ENCODE measurements around the gene PDE6B.
"Not testable (repeated sequence)": the region's sequence is repeated elsewhere in the genome, so short reads cannot be mapped to it uniquely, and the experiment has no call there.

PDE6B gene

GRCh38 chr4:669806-670559, 44.6 kb downstream of the PDE6B start:
- not testable (repeated sequence) for DNase-seq (ENCODE audit: low read depth in 2 of 2)

- no peak for DNase-seq (ENCODE audit: low read depth in 2 of 2)
These were observed 46.4 kb downstream of the PDE6B start for GRCh38 chr4:671769-672168.

- no peak for DNase-seq (ENCODE audit: low read depth in 2 of 2)
These were observed 48.1 kb downstream of the PDE6B start for GRCh38 chr4:673349-674091.

DNA sequence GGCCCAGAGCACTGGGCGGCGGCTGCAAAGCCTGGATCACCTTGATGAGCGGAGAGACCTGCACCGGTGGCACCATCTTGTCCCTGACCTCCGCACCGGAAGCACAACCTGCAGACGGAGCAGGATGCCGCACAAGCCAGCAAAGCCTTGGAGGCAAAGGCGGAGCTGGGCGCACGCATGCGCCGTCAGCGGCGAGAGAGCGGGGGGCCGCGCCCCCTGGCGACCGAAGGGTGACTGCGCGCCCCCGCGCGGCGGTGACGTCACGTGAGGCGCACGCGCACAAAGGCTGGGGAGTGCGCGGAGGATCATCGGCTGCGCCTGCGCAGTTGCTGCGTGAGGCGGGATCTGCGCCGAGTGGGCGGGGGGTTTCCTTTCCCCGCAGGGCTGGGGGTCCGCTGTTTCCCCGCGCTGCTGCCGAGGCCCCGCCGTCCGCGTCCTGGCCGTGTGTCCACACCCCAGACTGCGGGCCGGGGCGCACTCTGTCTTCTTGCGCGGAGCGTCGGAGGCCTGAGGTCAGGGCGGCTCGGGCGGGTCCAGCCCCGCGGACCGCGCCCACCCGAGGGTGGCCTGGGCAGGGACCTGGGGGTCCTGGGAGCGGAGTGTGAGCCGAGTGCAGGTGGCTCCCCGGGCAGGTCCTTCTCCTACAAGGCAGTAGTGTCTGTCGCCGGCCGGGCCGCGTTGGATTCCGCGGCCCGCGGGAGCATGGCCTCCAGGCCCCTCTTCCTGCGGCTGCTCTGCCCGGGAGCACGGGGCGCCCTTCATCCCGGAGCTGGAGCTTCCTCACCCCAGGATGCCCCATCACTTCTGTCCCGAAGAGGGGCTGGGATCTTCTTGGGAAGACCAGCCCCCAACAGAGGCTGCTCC, 49.0 kb downstream of the PDE6B start, which contains the start of the genes ATP5ME and MYL5:
TSS of gene ATP5ME (minus strand) at position 105 of the 864 bp plus-strand sequence. CDS start at position 76, 29 bp downstream.
TSS of gene MYL5 (plus strand) at position 371 of the 864 bp plus-strand sequence. CDS start 3,485 bp downstream, outside the sequence.
- DNase-seq (ENCODE audit: low read depth in 2 of 2): peak; percentile 88 to 89

DNA sequence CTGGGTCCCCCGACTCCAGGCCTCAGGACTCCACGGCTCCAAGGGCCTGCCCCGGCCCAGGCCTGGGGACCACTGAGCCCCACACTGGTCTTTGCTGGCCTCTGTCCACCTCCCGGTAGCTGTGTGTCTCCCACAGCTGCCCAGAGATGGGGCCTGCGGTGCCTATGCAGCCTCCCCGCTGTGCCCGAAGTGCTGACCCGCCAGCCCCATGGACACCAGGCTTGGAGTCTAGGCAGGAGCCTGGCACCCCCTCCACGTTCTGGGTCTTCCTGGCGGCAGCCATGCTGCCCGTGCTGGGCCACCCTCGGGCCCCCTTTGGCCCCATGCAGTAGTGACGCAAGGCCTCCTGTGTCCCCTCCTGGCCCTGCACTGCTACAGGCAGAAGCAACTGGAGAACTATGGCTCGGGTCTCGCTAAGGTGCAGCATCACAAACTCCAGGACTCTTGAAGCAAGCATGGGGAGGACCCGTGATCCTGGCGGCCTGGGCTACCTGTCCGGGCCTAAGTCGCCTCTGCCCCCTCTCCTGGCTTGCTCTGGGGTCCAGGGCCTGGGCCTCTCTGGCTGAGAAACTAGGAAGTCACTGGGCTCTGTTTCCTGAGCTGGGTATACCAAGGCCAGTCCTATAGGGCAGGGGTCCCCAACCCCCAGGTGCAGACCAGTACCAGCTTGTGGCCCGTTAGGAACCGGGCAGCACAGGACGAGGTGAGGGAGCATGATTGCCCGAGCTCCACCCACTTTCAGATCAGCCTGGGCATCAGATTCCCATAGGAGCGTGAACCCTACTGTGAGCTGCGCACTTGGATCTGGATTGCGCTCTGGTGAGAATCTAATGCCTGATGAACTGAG, 49.9 kb downstream of the PDE6B start:
- no peak for DNase-seq (ENCODE audit: low read depth in 2 of 2)

- no peak for DNase-seq (ENCODE audit: low read depth in 2 of 2)
These were observed 50.9 kb downstream of the PDE6B start for GRCh38 chr4:675980-676870.

DNA sequence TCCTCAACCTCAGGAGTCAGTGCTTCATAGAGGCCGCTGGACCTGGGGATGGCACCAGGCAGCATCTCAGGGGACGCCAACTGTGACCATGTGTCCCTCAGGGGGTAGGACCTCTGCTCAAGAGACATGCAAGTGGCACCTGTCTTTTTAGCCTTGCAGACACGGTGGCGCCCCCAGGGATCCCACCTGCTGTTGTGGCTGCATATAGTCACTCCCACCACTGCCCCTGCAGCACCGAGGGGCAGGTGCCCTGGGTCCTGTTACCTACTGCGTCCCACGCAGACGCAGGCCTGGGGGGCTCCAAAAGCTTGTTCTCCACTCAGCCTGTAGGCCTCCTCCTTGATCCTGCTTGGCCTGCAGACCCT, 51.5 kb downstream of the PDE6B start:
- no peak for DNase-seq (ENCODE audit: low read depth in 2 of 2)

DNA sequence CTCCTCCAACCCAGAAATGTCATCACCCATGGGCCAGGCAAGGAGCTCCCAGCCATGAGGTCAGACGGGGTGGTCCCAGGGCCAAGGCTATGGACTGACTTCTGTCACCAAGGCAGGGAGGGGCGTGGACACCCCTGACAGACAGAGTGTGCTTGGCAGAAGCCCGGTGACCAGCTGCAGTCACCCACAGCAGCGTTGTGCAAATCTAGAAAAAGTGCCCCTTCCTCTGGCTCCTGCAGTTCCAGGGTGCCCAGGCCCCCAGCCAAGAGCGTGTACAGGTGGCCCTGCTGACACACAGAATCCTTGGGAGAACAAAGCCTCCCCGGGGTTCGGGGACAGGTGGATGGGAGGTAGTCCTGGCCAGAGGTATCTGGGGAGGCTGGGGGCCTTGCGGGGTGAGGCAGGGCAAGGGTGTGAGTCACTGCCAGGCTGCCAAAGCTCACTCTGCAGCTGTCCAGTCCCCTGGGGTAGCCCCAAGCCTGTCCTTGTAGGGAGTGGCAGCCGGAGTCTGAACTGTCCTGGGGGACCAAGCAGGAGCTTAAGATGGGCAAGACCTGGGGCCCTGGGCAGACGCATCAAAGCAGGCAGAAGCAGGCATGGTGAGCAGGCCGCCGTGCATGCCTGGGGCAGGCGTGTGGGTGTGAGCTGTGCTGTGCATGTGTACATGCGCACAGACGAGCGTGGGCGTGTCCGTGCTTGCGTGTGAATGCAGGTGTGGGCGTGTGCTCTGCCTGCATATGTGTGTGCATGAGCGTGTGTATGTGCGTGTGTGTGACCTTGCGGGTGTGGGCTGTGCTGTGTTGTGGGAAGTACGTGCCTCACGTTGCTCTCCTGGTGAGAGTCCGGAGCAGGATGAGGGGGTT, 52.3 kb downstream of the PDE6B start:
- no peak for DNase-seq (ENCODE audit: low read depth in 2 of 2)

DNA sequence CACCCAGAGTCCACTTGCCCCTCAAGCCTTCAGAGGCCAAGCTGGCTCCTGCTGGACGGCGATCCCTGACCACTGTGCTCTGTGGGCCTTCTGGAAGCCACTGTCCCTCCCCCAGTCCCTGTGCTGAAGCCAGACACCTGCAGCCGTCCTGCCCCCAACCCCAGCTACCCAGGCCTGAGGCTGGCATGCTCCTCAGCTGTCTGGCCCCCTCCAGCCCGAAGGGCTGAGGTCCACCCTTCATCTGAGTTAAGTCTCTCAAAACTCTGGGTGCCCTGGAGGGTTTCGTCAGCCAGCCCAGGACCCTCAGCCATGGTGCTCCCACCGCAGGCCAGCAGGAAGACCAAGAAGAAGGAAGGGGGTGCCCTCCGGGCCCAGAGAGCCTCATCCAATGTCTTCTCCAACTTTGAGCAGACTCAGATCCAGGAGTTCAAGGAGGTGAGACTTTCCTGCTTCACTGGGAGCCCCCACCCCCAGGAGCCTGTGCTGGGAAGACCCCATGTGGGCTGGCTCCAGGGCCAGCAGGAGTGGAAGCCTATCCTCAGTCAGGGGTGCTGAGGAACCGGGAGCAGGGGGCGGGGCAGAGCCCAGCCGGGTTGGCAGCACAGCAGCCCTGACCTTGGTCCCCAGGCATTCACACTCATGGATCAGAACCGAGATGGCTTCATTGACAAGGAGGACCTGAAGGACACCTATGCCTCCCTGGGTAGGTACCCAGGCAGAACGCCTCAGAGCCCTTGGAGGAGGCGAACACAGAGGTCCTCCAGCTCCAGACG, 53.1 kb downstream of the PDE6B start:
- DNase-seq (ENCODE audit: low read depth in 2 of 2): no peak

- DNase-seq (ENCODE audit: low read depth in 2 of 2): no peak
These were observed 53.7 kb downstream of the PDE6B start for GRCh38 chr4:679104-679481.

DNA sequence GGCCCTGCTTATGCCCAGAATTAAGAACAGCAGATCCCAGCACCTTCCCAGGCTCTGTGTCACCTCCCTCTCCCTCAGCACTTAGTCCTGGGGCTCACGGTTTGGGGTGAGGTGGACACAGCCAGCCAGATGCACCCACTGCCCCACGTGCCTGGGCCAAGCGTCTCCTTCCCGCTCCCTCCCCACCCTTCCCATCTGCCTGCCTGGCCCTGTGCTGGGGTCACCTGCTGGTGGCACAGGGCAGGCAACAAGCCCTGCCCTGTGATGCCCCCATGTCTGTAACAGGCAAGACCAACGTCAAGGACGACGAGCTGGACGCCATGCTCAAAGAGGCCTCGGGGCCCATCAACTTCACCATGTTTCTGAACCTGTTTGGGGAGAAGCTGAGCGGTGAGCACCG, 54.3 kb downstream of the PDE6B start:
- DNase-seq (ENCODE audit: low read depth in 2 of 2): no peak

- DNase-seq (ENCODE audit: low read depth in 2 of 2): no peak
These were observed 54.7 kb downstream of the PDE6B start for GRCh38 chr4:680091-680490.

- DNase-seq (ENCODE audit: low read depth in 2 of 2): no peak
These were observed 55.2 kb downstream of the PDE6B start for GRCh38 chr4:680551-680927.

DNA sequence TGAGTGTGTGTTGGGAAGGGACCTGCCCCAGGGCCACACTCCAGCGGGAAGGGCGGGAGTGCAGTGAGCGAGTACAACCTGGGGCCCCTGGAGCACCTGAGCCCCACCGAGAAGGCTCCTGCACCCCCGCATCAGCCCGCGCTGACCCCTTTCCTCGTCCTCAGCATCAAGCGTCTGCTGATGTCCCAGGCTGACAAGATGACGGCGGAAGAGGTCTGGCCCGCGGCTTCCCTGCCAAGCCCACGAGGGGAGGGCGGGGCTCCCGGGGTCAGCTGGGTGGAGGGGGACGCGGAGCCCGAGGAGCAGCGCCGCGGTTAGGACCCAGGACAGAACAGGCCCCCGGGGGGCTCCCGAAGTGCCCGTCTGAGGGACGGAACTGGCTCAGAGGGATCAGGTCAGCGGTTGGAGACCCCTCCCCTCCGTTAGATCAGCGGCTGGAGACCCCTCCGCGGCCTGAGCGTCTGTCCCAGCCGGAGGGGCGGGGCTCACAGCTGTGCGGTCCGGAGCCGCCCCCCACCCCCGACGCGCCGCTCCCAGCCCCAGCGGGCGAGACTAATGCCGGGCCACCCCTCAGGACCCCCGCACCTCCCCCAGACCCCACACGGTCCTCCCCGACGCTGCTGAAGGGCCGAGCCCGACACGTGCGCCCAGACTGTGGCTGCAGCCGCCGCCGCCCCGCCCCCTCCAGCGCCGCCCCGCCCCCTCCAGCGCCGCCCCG, 55.7 kb downstream of the PDE6B start:
- no peak for DNase-seq (ENCODE audit: low read depth in 2 of 2)

DNA sequence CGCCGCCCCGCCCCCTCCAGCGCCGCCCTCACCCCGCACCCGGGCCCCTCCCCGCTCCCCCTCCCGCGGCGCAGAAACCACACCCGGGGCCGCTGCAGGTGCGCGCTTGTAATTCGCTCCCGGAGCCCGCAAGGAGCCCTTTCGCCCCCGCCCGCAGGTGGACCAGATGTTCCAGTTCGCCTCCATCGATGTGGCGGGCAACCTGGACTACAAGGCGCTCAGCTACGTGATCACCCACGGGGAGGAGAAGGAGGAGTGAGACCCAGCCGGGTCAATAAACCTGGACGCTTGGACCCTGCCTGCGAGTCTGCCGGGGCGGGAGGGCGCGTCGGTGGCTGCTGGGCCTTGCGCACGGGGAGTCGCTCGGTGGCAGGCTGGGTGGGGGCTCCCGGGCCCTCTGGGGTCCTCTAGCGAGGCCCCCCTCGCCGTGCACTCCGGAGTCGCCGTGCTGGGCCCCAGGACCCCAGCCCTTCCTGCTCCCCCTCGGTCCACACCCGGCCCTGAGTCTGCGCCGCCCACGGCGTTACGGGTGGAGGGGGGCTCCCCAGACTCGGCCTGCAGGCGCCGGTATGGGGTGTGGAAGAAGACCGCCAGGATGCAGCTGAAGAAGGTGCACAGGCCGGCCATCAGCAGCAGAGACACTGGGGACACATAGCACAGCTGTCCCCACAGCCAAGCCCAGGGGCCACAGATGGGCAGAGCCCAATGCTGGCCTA, 56.5 kb downstream of the PDE6B start:
- no peak for DNase-seq (ENCODE audit: low read depth in 2 of 2)

DNA sequence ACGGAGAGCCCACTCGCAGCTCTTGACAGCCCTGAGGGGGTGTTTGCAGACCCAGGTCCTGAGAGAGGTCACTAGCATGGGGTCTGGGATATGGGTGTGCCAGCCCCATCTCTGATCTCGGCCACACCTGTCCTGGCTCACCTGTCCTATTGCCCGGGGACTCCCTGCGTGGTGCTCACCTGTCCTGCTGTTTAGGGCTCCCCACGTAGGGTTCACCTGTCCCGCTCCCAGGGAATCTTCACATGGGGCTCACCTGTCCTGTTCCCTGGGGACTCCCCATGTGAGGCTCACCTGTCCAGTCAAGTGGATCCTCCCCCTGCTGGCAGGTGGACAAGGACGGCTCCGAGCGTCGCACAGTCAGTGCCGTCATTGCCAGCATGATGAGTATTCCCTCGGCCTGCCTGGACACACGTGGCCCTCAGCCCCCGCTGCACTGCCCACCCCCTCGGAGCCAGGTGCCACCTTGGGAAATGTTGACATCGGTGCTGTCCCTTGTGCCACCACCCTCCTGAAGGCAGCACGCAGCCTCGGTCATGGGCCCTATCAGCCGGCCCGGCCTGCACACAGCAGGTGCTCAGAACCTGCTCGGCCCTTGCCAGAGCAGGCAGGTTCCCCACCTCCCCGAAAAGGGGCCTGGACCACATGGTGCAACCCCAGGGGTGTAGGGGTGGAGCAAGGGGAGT, 57.3 kb downstream of the PDE6B start:
- DNase-seq (ENCODE audit: low read depth in 2 of 2): no peak
